Measurements from ENCODE around the gene FKBP4.
"Not testable (repeated sequence)": the region's sequence is repeated elsewhere in the genome, so short reads cannot be mapped to it uniquely, and the experiment has no call there.

FKBP4 gene

GRCh38 chr12:2769866-2770533, 24.8 kb upstream of the FKBP4 start:
- Mint-ChIP-seq H3K9me3 (no peaks in the 10 kb centered on the region), H3K4me3 (no peak overlapping the region), H3K27ac (no peak overlapping the region), H3K36me3 (ENCODE audit: low read depth) (no peaks in the 10 kb centered on the region), H3K27me3 (no peaks in the 10 kb centered on the region), H3K4me1 (no peaks in the 10 kb centered on the region)
- no peak for ATAC-seq
- no peak for DNase-seq

DNA sequence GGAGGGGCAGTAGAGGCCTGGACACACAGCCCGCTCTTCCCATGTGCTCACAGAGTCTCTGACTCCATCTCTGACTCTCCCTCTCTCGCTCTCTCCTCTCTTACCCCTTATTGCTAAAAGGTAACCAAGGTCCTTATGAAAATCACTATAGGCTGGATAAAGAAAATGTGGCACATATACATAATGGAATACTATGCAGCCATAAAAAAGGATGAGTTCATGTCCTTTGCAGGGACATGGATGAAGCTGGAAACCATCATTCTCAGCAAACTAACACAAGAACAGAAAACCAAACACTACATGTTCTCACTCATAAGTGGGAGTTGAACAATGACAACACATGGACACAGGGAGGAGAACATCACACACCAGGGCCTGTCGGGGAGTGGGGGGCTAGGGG, 24.2 kb upstream of the FKBP4 start:
- DNase-seq; ATAC-seq; H3K36me3 Mint-ChIP-seq (ENCODE audit: low read depth); H3K27me3 Mint-ChIP-seq; H3K4me3 Mint-ChIP-seq; H3K27ac Mint-ChIP-seq; H3K9me3 Mint-ChIP-seq; H3K4me1 Mint-ChIP-seq: not testable (repeated sequence)

GRCh38 chr12:2772370-2772769, 22.4 kb upstream of the FKBP4 start:
- H3K4me3 Mint-ChIP-seq = no peak overlapping the region
- H3K27me3 Mint-ChIP-seq = no peaks in the 10 kb centered on the region
- no peaks in the 10 kb centered on the region for H3K4me1 Mint-ChIP-seq
- DNase-seq (no peak), ATAC-seq (no peak)
- no peak overlapping the region for H3K27ac Mint-ChIP-seq
- no peaks in the 10 kb centered on the region for H3K36me3 Mint-ChIP-seq (ENCODE audit: low read depth)
- no peaks in the 10 kb centered on the region for H3K9me3 Mint-ChIP-seq

- no peaks in the 10 kb centered on the region for H3K27me3 Mint-ChIP-seq
- DNase-seq = no peak
- no peaks in the 10 kb centered on the region for H3K9me3 Mint-ChIP-seq
- no peak overlapping the region for H3K4me3 Mint-ChIP-seq
- no peak overlapping the region for H3K27ac Mint-ChIP-seq
- H3K4me1 Mint-ChIP-seq = no peaks in the 10 kb centered on the region
- no peaks in the 10 kb centered on the region for H3K36me3 Mint-ChIP-seq (ENCODE audit: low read depth)
- ATAC-seq = no peak
Observed at GRCh38 chr12:2773199-2773875, 21.4 kb upstream of the FKBP4 start.

GRCh38 chr12:2775431-2775830, 19.3 kb upstream of the FKBP4 start:
- no peaks in the 10 kb centered on the region for H3K27me3 Mint-ChIP-seq
- H3K4me1 Mint-ChIP-seq = no peaks in the 10 kb centered on the region
- no peak for DNase-seq
- no peaks in the 10 kb centered on the region for H3K9me3 Mint-ChIP-seq
- H3K36me3 Mint-ChIP-seq (ENCODE audit: low read depth) = no peaks in the 10 kb centered on the region
- ATAC-seq = no peak
- no peak overlapping the region for H3K27ac Mint-ChIP-seq
- H3K4me3 Mint-ChIP-seq = no peak overlapping the region

DNA sequence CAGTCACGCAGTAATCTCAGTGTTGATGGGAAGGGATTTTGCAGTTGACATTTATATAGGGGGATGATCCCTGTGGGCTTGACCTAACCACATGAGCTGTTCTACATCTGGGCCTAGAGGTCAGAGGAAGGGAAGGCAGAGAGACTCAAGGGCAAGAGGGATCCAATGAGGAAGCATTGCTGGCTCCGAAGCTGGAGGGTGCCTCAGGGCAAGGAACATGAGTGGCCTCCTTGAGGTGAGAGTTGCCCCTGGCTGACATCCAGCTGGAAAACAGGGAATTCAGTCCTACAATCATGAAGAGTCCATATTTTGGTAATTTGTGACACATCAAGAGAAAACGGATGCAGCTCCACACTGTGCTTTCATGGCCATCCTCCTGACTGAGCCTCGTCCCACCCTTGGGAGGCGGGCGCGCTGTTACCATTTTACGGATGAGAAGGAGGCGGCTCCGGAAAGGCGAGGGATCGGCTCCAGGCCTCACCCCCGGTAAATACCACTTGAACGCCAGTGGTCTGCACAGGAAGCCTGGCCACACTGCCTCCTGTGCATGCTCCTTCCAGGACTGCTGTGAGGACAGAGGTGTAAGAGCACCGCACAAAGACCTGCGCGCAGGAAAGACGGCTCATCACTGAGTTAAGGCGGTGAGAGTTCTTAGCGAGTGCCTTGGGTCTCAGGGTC, 18.5 kb upstream of the FKBP4 start:
- H3K9me3 Mint-ChIP-seq = no peaks in the 10 kb centered on the region
- no peak overlapping the region for H3K4me3 Mint-ChIP-seq
- no peak overlapping the region for H3K27ac Mint-ChIP-seq
- H3K36me3 Mint-ChIP-seq (ENCODE audit: low read depth) = no peaks in the 10 kb centered on the region
- no peak for ATAC-seq
- DNase-seq = no peak
- H3K27me3 Mint-ChIP-seq = no peaks in the 10 kb centered on the region
- no peaks in the 10 kb centered on the region for H3K4me1 Mint-ChIP-seq

DNA sequence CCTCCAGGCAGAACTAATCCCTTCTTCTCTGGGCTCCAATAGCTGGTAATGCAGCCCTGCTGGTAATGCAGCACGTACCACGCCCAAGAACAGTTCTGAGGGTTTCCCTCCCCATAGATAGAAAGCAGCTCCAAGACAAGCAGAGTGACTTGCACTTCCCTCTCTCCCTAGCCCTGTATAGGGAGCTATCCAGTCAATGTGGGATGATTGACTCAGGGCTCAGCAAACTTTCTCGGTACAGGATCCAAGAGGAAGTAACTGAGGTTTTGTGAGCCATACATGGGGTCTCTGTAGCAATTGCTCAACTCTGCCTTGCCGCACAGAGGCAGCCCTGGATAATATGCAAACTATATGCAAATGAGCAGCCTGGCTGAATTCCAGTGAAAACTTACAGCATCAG, 15.5 kb upstream of the FKBP4 start:
- Mint-ChIP-seq H3K36me3 (ENCODE audit: low read depth) (no peaks in the 10 kb centered on the region), H3K27me3 (peaks cover 7% of the 10 kb centered on the region), H3K27ac (no peak overlapping the region), H3K4me3 (no peak overlapping the region), H3K4me1 (peaks cover 7% of the 10 kb centered on the region), H3K9me3 (no peaks in the 10 kb centered on the region)
- DNase-seq (no peak), ATAC-seq (no peak)

- DNase-seq = peak; percentile 61
- Mint-ChIP-seq H3K4me1 (peaks cover 7% of the 10 kb centered on the region), H3K36me3 (ENCODE audit: low read depth) (no peaks in the 10 kb centered on the region), H3K27ac (no peak overlapping the region), H3K27me3 (peaks cover 7% of the 10 kb centered on the region), H3K9me3 (no peaks in the 10 kb centered on the region), H3K4me3 (peak overlapping the region; percentile 67)
- peak; percentile 95 for ATAC-seq
Observed at GRCh38 chr12:2783936-2784600, 10.7 kb upstream of the FKBP4 start.

DNA sequence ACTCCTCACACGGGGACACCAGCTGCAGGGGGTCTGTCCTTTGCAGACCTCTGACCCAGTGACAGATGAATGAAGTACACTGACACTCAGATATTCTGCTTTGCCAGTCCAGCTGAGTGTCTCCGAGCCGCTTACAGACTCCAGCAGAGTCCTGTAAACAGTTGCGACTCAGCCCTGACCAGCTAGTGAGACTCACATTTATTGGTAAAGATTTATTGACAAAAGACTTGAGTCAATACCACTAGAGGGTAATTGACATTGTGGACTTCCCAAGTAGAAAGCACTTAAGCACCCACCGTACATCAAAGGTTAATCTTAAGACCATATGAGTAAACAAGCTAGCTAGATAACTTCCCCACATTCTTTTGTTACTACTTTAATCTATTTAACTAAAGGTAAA, 9.8 kb upstream of the FKBP4 start:
- no peaks in the 10 kb centered on the region for H3K9me3 Mint-ChIP-seq
- no peaks in the 10 kb centered on the region for H3K36me3 Mint-ChIP-seq (ENCODE audit: low read depth)
- H3K4me1 Mint-ChIP-seq = peaks cover 7% of the 10 kb centered on the region
- H3K4me3 Mint-ChIP-seq = no peak overlapping the region
- H3K27me3 Mint-ChIP-seq = peaks cover 7% of the 10 kb centered on the region
- no peak for ATAC-seq
- H3K27ac Mint-ChIP-seq = no peak overlapping the region
- no peak for DNase-seq

- peaks cover 4% of the 10 kb centered on the region for H3K4me1 Mint-ChIP-seq
- no peak for ATAC-seq
- peaks cover 2% of the 10 kb centered on the region for H3K36me3 Mint-ChIP-seq (ENCODE audit: low read depth)
- H3K4me3 Mint-ChIP-seq = no peak overlapping the region
- no peak overlapping the region for H3K27ac Mint-ChIP-seq
- no peaks in the 10 kb centered on the region for H3K27me3 Mint-ChIP-seq
- no peak for DNase-seq
- no peaks in the 10 kb centered on the region for H3K9me3 Mint-ChIP-seq
Observed at GRCh38 chr12:2791089-2791488, 3.7 kb upstream of the FKBP4 start.

DNA sequence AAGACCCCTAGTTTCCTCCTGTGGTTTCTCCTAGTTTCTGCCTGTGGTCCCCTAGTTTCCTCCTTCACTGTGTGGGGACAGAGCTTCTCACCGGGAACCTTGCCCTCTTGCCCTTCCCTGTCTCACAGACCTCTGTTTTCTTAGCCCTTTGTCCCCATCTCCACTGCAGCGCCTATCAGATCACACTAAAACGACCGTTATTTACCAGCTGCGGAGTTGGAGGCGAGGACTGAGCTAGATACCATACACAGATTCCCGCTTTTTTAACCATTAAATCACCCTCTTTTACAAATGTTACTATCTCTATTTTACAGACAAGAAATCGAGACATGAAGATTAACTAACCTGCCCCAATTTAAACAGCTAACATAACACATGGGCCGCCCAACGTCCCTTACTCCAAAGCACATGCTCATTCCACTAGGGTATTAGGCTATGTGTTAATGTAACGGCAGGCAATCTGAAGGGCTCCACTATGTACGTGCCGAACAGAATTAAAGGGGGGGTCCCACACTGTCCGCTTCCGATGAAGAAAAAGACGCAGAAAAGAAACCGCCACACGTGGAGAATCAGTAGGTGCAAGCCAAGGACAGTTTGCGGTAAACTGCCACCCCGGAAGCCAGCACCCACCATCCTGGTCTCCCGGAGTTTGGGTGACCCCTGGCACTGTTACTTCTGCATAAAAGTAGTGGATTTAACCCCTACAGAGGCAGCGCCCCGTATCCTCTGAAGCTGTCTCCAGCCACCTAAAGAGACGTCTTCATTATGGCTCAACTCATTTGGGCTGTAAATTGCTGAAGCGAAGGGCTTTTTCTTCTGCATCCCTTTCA, 1.9 kb upstream of the FKBP4 start:
- ATAC-seq = no peak
- Mint-ChIP-seq H3K36me3 (ENCODE audit: low read depth) (peaks cover 20% of the 10 kb centered on the region), H3K4me1 (peaks cover 17% of the 10 kb centered on the region)

DNA sequence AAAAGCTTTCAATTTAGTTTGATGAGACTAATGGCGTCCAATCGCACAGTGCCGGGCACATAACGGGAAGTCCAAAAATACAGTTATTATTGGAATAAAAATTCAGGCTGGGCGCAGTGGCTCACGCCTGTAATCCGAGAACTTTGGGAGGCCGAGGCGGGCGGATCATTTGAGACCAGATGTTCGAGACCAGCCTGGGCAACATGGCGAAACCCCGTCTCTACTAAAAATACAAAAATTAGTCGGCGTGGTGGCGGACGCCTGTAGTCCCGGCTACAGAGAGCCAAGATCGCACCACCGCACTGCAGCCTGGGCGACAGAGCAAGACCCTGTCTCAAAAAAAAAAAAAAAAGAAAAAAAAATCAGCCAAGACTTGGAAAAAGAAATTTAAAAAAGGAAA, 1.2 kb upstream of the FKBP4 start:
- H3K27ac Mint-ChIP-seq = no peak overlapping the region
- H3K4me1 Mint-ChIP-seq = peaks cover 21% of the 10 kb centered on the region
- no peak for ATAC-seq

More for the DNA sequence above, 1.9 kb upstream of the FKBP4 start:
- no peak for DNase-seq
- Mint-ChIP-seq H3K27me3 (no peaks in the 10 kb centered on the region), H3K4me3 (no peak overlapping the region), H3K27ac (no peak overlapping the region), H3K9me3 (no peaks in the 10 kb centered on the region)

GRCh38 chr12:2794191-2794735, 507 bp upstream of the FKBP4 start:
- H3K9me3 Mint-ChIP-seq = no peaks in the 10 kb centered on the region
- no peaks in the 10 kb centered on the region for H3K27me3 Mint-ChIP-seq
- peak overlapping the region; percentile 75 for H3K4me3 Mint-ChIP-seq
- ATAC-seq = peak; percentile 11
- H3K4me1 Mint-ChIP-seq = peaks cover 22% of the 10 kb centered on the region
- peaks cover 33% of the 10 kb centered on the region for H3K36me3 Mint-ChIP-seq (ENCODE audit: low read depth)
- no peak for DNase-seq
- H3K27ac Mint-ChIP-seq = no peak overlapping the region

More for the DNA sequence above, 1.2 kb upstream of the FKBP4 start:
- Mint-ChIP-seq H3K27me3 (no peaks in the 10 kb centered on the region), H3K9me3 (no peaks in the 10 kb centered on the region), H3K36me3 (ENCODE audit: low read depth) (peaks cover 26% of the 10 kb centered on the region), H3K4me3 (peak overlapping the region; percentile 75)
- DNase-seq = no peak
